Naive thymus-derived CD4-positive, alpha-beta T cell (primary cell): Measurements from ENCODE around the gene CUEDC1. TPM values are rescaled to one million over a fixed set of nuclear protein-coding genes. Genes with fewer than 3 reads are reported as not detected.

Experiments used
- ATAC-seq: fragments of 150-1000 bp; cut with Tn5 transposase; 2 replicates; pipeline ENCODE4 v1.10.0; 2021; ENCODE audit warnings: mild to moderate bottlenecking, moderate library complexity
- CTCF ChIA-PET: fragments of 350-600 bp; sonication (Branson Sonifier 250); formaldehyde crosslinking; loops from one replicate; lab custom pipeline; 2021; ENCODE audit warnings: antibody characterized with exemption; lab: Charles Lee
- POLR2A ChIA-PET: fragments of 350-600 bp; sonication (Branson Sonifier 250); formaldehyde crosslinking; loops from one replicate; lab custom pipeline; 2021; ENCODE audit warnings: antibody characterized with exemption, inconsistent platforms; lab: Charles Lee
- DNase-seq, 9 donors: peaks; one replicate each; pipeline versions ENCODE4 v3.0.0 to v3.0.0-alpha.2; 2020 to 2022; ENCODE audit warnings: mixed read lengths in 1 of 9
- H3K27ac ChIP-seq: one replicate; pipeline ENCODE4 v1.7.0; 2013; ENCODE audit warnings: mild to moderate bottlenecking, low read depth, low read length, moderate library complexity
- H3K27me3 ChIP-seq, 2 donors: one replicate each; pipeline ENCODE4 v1.7.0; 2013; ENCODE audit warnings: low read length in 2 of 2, mild to moderate bottlenecking in 2 of 2, moderate library complexity in 2 of 2; ENCODE audit not compliant: control insufficient read depth in 2 of 2, insufficient read depth in 2 of 2
- H3K36me3 ChIP-seq, 3 experiments: 1 replicate in 2 of 3; 2 replicates in 1 of 3; pipeline ENCODE4 v1.7.0; 2013; ENCODE audit warnings: low read length in 3 of 3, mild to moderate bottlenecking in 3 of 3, moderate library complexity in 1 of 3; ENCODE audit not compliant: insufficient read depth in 3 of 3, control insufficient read depth in 2 of 3
- H3K4me1 ChIP-seq, 2 donors: one replicate each; pipeline ENCODE4 v1.7.0; 2013; ENCODE audit warnings: low read length in 2 of 2, mild to moderate bottlenecking in 2 of 2, moderate library complexity in 1 of 2; ENCODE audit not compliant: control insufficient read depth in 2 of 2, insufficient read depth in 2 of 2
- H3K4me3 ChIP-seq: 2 replicates; pipeline ENCODE4 v1.7.0; 2013; ENCODE audit warnings: mild to moderate bottlenecking, low read length
- H3K9me3 ChIP-seq, 3 experiments: 1 replicate in 2 of 3; 2 replicates in 1 of 3; pipeline ENCODE4 v1.7.0; 2013; ENCODE audit warnings: low read length in 3 of 3; ENCODE audit not compliant: control insufficient read depth in 2 of 3
- H3K27ac Mint-ChIP-seq, 9 donors: one replicate each; pipeline ENCODE4 v1.8.0; 2020 to 2022; ENCODE audit warnings: mixed read lengths in 9 of 9, mild to moderate bottlenecking in 8 of 9, moderate library complexity in 5 of 9, inconsistent platforms in 2 of 9
- H3K27me3 Mint-ChIP-seq, 5 donors: one replicate each; pipeline ENCODE4 v1.8.0; 2021 to 2022; ENCODE audit warnings: mixed read lengths in 5 of 5, mild to moderate bottlenecking in 1 of 5
- H3K36me3 Mint-ChIP-seq, 5 donors: one replicate each; pipeline ENCODE4 v1.8.0; 2020 to 2022; ENCODE audit warnings: mixed read lengths in 5 of 5, mild to moderate bottlenecking in 3 of 5, inconsistent platforms in 1 of 5
- H3K4me1 Mint-ChIP-seq, 7 donors: one replicate each; pipeline ENCODE4 v1.8.0; 2020 to 2022; ENCODE audit warnings: mixed read lengths in 7 of 7, mild to moderate bottlenecking in 3 of 7, inconsistent platforms in 1 of 7
- H3K4me3 Mint-ChIP-seq, 10 donors: one replicate each; pipeline ENCODE4 v1.8.0; 2020 to 2022; ENCODE audit warnings: mild to moderate bottlenecking in 10 of 10, mixed read lengths in 10 of 10, moderate library complexity in 6 of 10, inconsistent platforms in 2 of 10
- H3K9me3 Mint-ChIP-seq, 11 donors: one replicate each; pipeline ENCODE4 v1.8.0; 2020 to 2022; ENCODE audit warnings: mixed read lengths in 11 of 11, mild to moderate bottlenecking in 4 of 11, inconsistent platforms in 1 of 11, moderate library complexity in 1 of 11
- intact Hi-C, 2 donors: fragments of 100-400 bp; cut with micrococcal nuclease; formaldehyde crosslinking; loops; one replicate each; pipeline ENCODE4 v1.15.1; 2023
- polyA plus RNA-seq, 2 donors: library from polyadenylated mRNA; unstranded; fragments of 300-500 nt; fragmentation: Illumina TruSeq; gene quantifications; one replicate each; pipeline ENCODE4 v1.2.3, GENCODE V29; 2021
- total RNA-seq, 6 experiments: library from RNA in 5 of 6; stranded (reverse) in 5 of 6; gene quantifications; 1 replicate in 5 of 6; 2 replicates in 1 of 6; pipeline ENCODE4 v1.2.3 and lab custom pipeline; 2021 to 2026

Gene CUEDC1
- total and polyA plus RNA-seq, 7 experiments from 2014 or later, result 0.10 to 7.7 (median 1.0) TPM; not detected in 2

GRCh38 chr17:57899391-57899790 lies 55.8 kb downstream of the CUEDC1 start:
- H3K36me3 ChIP-seq, result no peaks in the 10 kb centered on the region
- peaks cover 0 to 6% (median 0%) of the 10 kb centered on the region in 5 donors for H3K27me3 Mint-ChIP-seq
- no peaks in the 10 kb centered on the region for H3K9me3 Mint-ChIP-seq
- no peaks in the 10 kb centered on the region for H3K36me3 Mint-ChIP-seq
- no peak overlapping the region for H3K27ac ChIP-seq
- CTCF ChIA-PET, result interaction anchor here (0.6 kb wide), 1 partner anchor 465 kb away, joined by 4 read pairs; no protein-coding TSS in a partner anchor
- H3K27me3 ChIP-seq, result no peaks in the 10 kb centered on the region
- H3K4me1 Mint-ChIP-seq, result peaks cover 8 to 26% (median 17%) of the 10 kb centered on the region in 7 donors
- POLR2A ChIA-PET, result no interaction called here
- no peaks in the 10 kb centered on the region for H3K9me3 ChIP-seq
- H3K4me3 ChIP-seq, result no peak overlapping the region
- H3K4me3 Mint-ChIP-seq, result peak overlapping the region in 1 of 10 donors; percentile 8
- intact Hi-C loops, result loop anchor here in 1 of 2 donors (10.0 kb wide), 1 partner anchor 45 kb away; no protein-coding TSS in a partner anchor
- H3K27ac Mint-ChIP-seq, result no peak overlapping the region
- ATAC-seq, result no peak
- H3K4me1 ChIP-seq, result peaks cover 0 to 8% of the 10 kb centered on the region in 2 donors
- DNase-seq, result no peak

DNA sequence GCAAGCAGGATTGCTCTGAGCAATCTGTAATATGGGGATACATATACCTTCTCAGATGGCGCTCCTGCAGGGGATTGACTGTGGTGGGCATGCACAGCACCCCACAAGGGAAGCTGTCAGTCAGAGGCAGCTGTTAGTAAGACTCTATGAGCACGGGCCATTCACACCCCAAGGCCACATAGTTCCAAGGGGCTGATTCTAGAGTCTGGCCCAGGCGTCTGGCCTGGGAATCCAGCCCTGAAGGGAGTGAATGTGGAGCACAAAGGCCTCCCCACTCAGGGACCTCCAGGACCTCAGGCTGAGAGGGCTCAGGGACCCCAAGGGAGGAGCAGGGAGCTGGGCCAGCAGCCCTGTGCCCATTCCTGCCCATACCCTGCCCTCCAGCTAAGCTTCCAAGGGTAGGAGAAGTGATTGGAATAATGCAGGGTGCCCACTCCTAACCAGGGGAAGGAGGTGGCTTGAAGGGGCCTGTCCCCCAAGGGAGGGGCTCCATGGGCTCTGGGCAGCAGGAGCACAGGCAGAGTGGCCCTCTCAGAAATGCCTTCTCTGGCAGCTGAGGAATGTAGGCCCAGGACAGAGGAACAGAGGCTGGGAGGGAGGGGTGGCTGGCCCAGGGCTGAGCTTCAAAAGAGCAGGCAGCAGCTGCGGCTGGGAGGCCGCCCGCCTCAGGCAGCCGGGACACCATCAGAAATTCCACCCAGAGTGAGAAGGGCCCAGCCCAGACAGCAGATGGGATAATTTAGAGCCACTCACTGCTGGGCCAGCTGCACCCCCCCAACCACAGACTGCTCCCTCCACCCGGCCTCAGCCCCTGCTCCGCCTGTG lies 56.5 kb downstream of the CUEDC1 start:
- ATAC-seq (no peak), DNase-seq (no peak)
- Mint-ChIP-seq H3K9me3 (no peaks in the 10 kb centered on the region), H3K4me3 (no peak overlapping the region), H3K4me1 (peaks cover 7 to 24% (median 17%) of the 10 kb centered on the region in 7 donors), H3K36me3 (no peaks in the 10 kb centered on the region), H3K27me3 (peaks cover 0 to 6% (median 0%) of the 10 kb centered on the region in 5 donors), H3K27ac (no peak overlapping the region)
- H3K36me3 ChIP-seq, result no peaks in the 10 kb centered on the region
- peaks cover 0 to 8% of the 10 kb centered on the region in 2 donors for H3K4me1 ChIP-seq
- ChIA-PET CTCF (interaction anchor here (0.6 kb wide), 2 partner anchors 11 to 464 kb away, joined by 3 to 4 read pairs; no protein-coding TSS in a partner anchor), POLR2A (interaction anchor here (0.7 kb wide), 1 partner anchor 378 kb away, joined by 3 read pairs; no protein-coding TSS in a partner anchor)
- no peaks in the 10 kb centered on the region for H3K27me3 ChIP-seq
- H3K27ac ChIP-seq, result no peak overlapping the region
- no peak overlapping the region for H3K4me3 ChIP-seq
- H3K9me3 ChIP-seq, result no peaks in the 10 kb centered on the region
- intact Hi-C loops, result loop anchor here in 1 of 2 donors (10.0 kb wide), 1 partner anchor 46 kb away; no protein-coding TSS in a partner anchor

DNA sequence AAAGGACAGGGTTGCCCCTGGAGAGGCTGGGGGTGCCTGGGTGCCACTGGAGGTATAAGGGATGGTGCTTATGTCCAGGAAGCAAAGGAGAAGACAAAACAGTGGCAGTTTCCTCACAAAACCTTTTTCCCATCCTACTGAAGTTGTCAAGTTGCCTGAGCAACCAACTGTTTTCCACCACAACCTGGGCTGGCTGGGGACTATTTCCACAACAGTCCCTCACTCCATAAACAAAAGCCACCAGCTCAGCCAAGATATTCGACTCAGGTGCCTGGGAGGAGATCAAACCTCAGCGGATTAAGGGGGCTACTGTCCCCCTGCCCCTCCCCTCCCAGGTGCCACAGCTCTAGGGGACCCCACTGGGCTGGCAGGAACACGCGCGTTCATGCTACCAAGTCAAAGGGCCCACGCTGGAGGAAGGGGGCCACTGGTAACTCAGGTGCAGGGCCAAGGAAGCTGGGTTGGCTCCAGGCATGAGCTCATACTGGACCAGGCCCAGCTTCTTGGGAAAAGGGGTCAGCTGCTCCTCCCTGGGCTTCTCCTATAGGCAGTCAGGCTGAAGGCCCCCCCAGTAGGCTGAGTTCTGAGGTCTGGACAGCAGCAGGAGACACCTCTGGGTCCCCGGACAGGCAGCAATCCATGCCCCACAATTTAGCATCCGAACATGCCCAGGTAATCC lies 59.7 kb downstream of the CUEDC1 start:
- Histone ChIP-seq H3K9me3 (no peaks in the 10 kb centered on the region), H3K4me3 (no peak overlapping the region), H3K27ac (no peak overlapping the region), H3K4me1 (no peaks in the 10 kb centered on the region), H3K27me3 (no peaks in the 10 kb centered on the region), H3K36me3 (no peaks in the 10 kb centered on the region)
- DNase-seq (no peak), ATAC-seq (no peak)
- ChIA-PET POLR2A (no interaction called here), CTCF (interaction anchor here (0.7 to 0.8 kb wide), 2 partner anchors 8 to 175 kb away, joined by 3 read pairs; no protein-coding TSS in a partner anchor)
- H3K27ac Mint-ChIP-seq, result no peak overlapping the region
- H3K4me1 Mint-ChIP-seq, result peaks cover 0 to 18% (median 7%) of the 10 kb centered on the region in 7 donors
- no peak overlapping the region for H3K4me3 Mint-ChIP-seq
- intact Hi-C loops, result loop anchor here in 1 of 2 donors (10.0 kb wide), 1 partner anchor 49 kb away; no protein-coding TSS in a partner anchor
- H3K9me3 Mint-ChIP-seq, result peaks cover 0 to 2% (median 0%) of the 10 kb centered on the region in 11 donors
- no peaks in the 10 kb centered on the region for H3K36me3 Mint-ChIP-seq
- peaks cover 0 to 9% (median 0%) of the 10 kb centered on the region in 5 donors for H3K27me3 Mint-ChIP-seq

- Mint-ChIP-seq H3K27me3 (peaks cover 0 to 9% (median 0%) of the 10 kb centered on the region in 5 donors), H3K9me3 (peaks cover 0 to 2% (median 0%) of the 10 kb centered on the region in 11 donors), H3K27ac (no peak overlapping the region), H3K4me1 (peaks cover 0 to 14% (median 7%) of the 10 kb centered on the region in 7 donors), H3K4me3 (no peak overlapping the region), H3K36me3 (no peaks in the 10 kb centered on the region)
- Histone ChIP-seq H3K4me3 (no peak overlapping the region), H3K27me3 (no peaks in the 10 kb centered on the region), H3K27ac (no peak overlapping the region), H3K9me3 (no peaks in the 10 kb centered on the region), H3K4me1 (no peaks in the 10 kb centered on the region), H3K36me3 (no peaks in the 10 kb centered on the region)
- ATAC-seq (no peak), DNase-seq (no peak)
- POLR2A ChIA-PET, result no interaction called here
- CTCF ChIA-PET, result interaction anchor here (0.7 to 0.8 kb wide), 2 partner anchors 9 to 176 kb away, joined by 3 read pairs; no protein-coding TSS in a partner anchor
- intact Hi-C loops, result loop anchor here in 1 of 2 donors (10.0 kb wide), 1 partner anchor 50 kb away; no protein-coding TSS in a partner anchor
These were observed 60.4 kb downstream of the CUEDC1 start for GRCh38 chr17:57894848-57895247.

DNA sequence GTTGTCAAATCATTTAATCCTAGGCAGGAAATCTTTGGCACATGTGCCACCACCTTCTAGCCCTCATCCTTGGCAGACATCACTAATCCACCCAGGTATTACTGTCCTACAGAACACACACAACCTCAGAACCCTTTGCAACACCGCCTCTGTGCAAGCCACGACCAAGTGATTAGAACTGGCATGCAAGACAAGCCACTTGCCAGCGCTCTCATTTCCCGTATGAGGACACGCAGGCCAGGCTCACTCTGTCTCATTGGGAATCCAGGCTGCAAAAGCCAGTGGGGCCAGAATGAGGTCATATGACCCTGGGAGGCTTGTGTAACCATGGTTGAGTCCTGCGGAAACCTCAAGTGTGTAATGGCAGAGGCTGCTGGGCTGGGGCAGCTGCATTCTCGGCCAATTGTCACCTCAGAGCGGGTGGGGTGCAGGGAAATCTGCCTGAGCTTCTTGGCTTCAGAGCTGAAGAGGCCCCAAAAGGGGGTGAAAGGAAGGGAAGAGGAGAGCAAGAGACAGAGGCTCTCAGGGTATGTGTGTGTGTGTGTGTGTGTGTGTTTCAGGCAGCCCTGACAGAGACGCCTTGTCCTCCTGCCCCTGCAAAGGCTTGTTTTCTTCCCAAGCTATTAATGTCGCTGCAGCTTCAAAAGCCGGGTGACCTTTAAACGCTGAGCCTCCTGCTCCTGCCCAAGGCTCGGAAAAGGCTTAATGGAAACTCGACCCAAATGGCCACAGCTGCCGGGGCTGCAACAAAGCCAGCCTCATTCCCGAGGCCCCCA lies 62.2 kb downstream of the CUEDC1 start:
- Mint-ChIP-seq H3K9me3 (peaks cover 0 to 2% (median 0%) of the 10 kb centered on the region in 11 donors), H3K27ac (no peak overlapping the region), H3K36me3 (no peaks in the 10 kb centered on the region), H3K4me3 (peak overlapping the region in 2 of 10 donors; percentile 10 to 65), H3K4me1 (peaks cover 0 to 9% (median 4%) of the 10 kb centered on the region in 7 donors), H3K27me3 (peaks cover 0 to 12% (median 0%) of the 10 kb centered on the region in 5 donors)
- peak; percentile 79 for ATAC-seq
- no peak overlapping the region for H3K4me3 ChIP-seq
- H3K4me1 ChIP-seq, result no peaks in the 10 kb centered on the region
- intact Hi-C loops, result loop anchor here (1.0 to 10.0 kb wide), 7 partner anchors 35 to 279 kb away; no protein-coding TSS in a partner anchor
- POLR2A ChIA-PET, result interaction anchor here (1.5 kb wide), 1 partner anchor 110 kb away, joined by 3 read pairs; no protein-coding TSS in a partner anchor
- H3K27ac ChIP-seq, result no peak overlapping the region
- CTCF ChIA-PET, result interaction anchor here (0.6 to 4.4 kb wide), 13 partner anchors 10 to 1215 kb away, joined by 3 to 28 read pairs (median 4); no protein-coding TSS in a partner anchor
- no peaks in the 10 kb centered on the region for H3K9me3 ChIP-seq
- peak in 1 of 9 donors; percentile 8 for DNase-seq
- H3K27me3 ChIP-seq, result no peaks in the 10 kb centered on the region
- H3K36me3 ChIP-seq, result no peaks in the 10 kb centered on the region
